HepG2 (cell line): ENCODE results near the gene SDR39U1. TPM values are rescaled to one million over a fixed set of nuclear protein-coding genes. Genes with fewer than 3 reads are reported as not detected.

ENCODE experiments used
- ATF3 ChIP-seq: sonication (generic); formaldehyde crosslinking; IDR thresholded peaks from 2 replicates; pipeline ENCODE4 v1.4.0; 2020; ENCODE audit warnings: missing genetic modification reagents
- BRCA1 ChIP-seq: sonication (generic); formaldehyde crosslinking; IDR thresholded peaks from 2 replicates; pipeline ENCODE4 v1.4.0; 2020; ENCODE audit warnings: missing genetic modification reagents
- CAMTA2 ChIP-seq: sonication (generic); formaldehyde crosslinking; IDR thresholded peaks from 2 replicates; pipeline ENCODE4 v1.4.0; 2020; ENCODE audit warnings: mild to moderate bottlenecking, missing genetic modification reagents, borderline replicate concordance
- EEA1 ChIP-seq: sonication (generic); formaldehyde crosslinking; IDR thresholded peaks from 2 replicates; pipeline ENCODE4 v1.5.1; 2020; ENCODE audit warnings: mild to moderate bottlenecking, missing genetic modification reagents, borderline replicate concordance
- ETV5 ChIP-seq: IDR thresholded peaks from 2 replicates; pipeline ENCODE4 v1.6.1; 2018; ENCODE audit warnings: missing biosample characterization, missing genetic modification reagents, inconsistent platforms, borderline replicate concordance
- HNF4A ChIP-seq: sonication (generic); formaldehyde crosslinking; IDR thresholded peaks from 2 replicates; pipeline ENCODE4 v1.4.0; 2020; ENCODE audit warnings: missing genetic modification reagents
- JUN ChIP-seq: sonication (generic); formaldehyde crosslinking; IDR thresholded peaks from 2 replicates; pipeline ENCODE4 v1.4.0; 2020; ENCODE audit warnings: mild to moderate bottlenecking, missing genetic modification reagents
- MATR3 ChIP-seq: sonication (generic); formaldehyde crosslinking; IDR thresholded peaks from 2 replicates; pipeline ENCODE4 v1.4.0; 2020; ENCODE audit warnings: missing genetic modification reagents
- NR3C1 ChIP-seq: sonication (generic); formaldehyde crosslinking; IDR thresholded peaks from 2 replicates; pipeline ENCODE4 v1.4.0; 2020; ENCODE audit warnings: missing genetic modification reagents
- PITX1 ChIP-seq: sonication (generic); formaldehyde crosslinking; IDR thresholded peaks from 2 replicates; pipeline ENCODE4 v1.5.1; 2020; ENCODE audit warnings: mild to moderate bottlenecking, missing genetic modification reagents
- RARG ChIP-seq: sonication (generic); formaldehyde crosslinking; IDR thresholded peaks from 2 replicates; pipeline ENCODE4 v1.4.0; 2020; ENCODE audit warnings: low read depth, mild to moderate bottlenecking, missing genetic modification reagents
- RBFOX2 ChIP-seq: fragments of 200-400 bp; formaldehyde crosslinking; IDR thresholded peaks from 2 replicates; pipeline ENCODE4 v1.6.1; 2017; ENCODE audit warnings: low read depth, mild to moderate bottlenecking, low read length
- THYN1 ChIP-seq: sonication (generic); formaldehyde crosslinking; IDR thresholded peaks from 2 replicates; pipeline ENCODE4 v1.8.1; 2023; ENCODE audit warnings: low read depth, mild to moderate bottlenecking, moderate library complexity, missing genetic modification reagents, borderline replicate concordance
- ZBTB1 ChIP-seq: sonication (generic); formaldehyde crosslinking; IDR thresholded peaks from 2 replicates; pipeline ENCODE4 v1.4.0; 2020; ENCODE audit warnings: missing genetic modification reagents, borderline replicate concordance
- ZC3H4 ChIP-seq: sonication (generic); formaldehyde crosslinking; IDR thresholded peaks from 2 replicates; pipeline ENCODE4 v1.4.0; 2020; ENCODE audit warnings: missing genetic modification reagents, borderline replicate concordance
- ZNF101 ChIP-seq: sonication (generic); formaldehyde crosslinking; IDR thresholded peaks from 2 replicates; pipeline ENCODE4 v1.4.0; 2020; ENCODE audit warnings: mild to moderate bottlenecking, low read depth, missing genetic modification reagents, borderline replicate concordance
- ZNF136 ChIP-seq: sonication (generic); formaldehyde crosslinking; IDR thresholded peaks from 2 replicates; pipeline ENCODE4 v1.8.1; 2022; ENCODE audit warnings: low read depth, mild to moderate bottlenecking, moderate library complexity, missing genetic modification reagents
- ZNF225 ChIP-seq: sonication (generic); formaldehyde crosslinking; IDR thresholded peaks from 2 replicates; pipeline ENCODE4 v1.4.0; 2020; ENCODE audit warnings: mild to moderate bottlenecking, missing genetic modification reagents
- ZNF263 ChIP-seq: sonication (generic); formaldehyde crosslinking; IDR thresholded peaks from 2 replicates; pipeline ENCODE4 v1.4.0; 2020; ENCODE audit warnings: missing genetic modification reagents
- ZNF282 ChIP-seq: fragments of 450-650 bp; IDR thresholded peaks from 2 replicates; pipeline ENCODE4 v1.6.1; 2018; ENCODE audit not compliant: partially characterized antibody
- ZNF441 ChIP-seq: sonication (generic); formaldehyde crosslinking; IDR thresholded peaks from 2 replicates; pipeline ENCODE4 v1.7.0; 2021; ENCODE audit warnings: missing genetic modification reagents, borderline replicate concordance
- ZNF724P ChIP-seq: sonication (generic); formaldehyde crosslinking; IDR thresholded peaks from 2 replicates; pipeline ENCODE4 v1.8.0; 2022; ENCODE audit warnings: missing genetic modification reagents, borderline replicate concordance
- ZNF761 ChIP-seq: sonication (generic); formaldehyde crosslinking; conservative IDR thresholded peaks from 2 replicates; pipeline ENCODE4 v1.4.0; 2020; ENCODE audit warnings: mild to moderate bottlenecking, missing genetic modification reagents
- ZNF850 ChIP-seq: sonication (generic); formaldehyde crosslinking; conservative IDR thresholded peaks from 2 replicates; pipeline ENCODE4 v1.9.0; 2021; ENCODE audit warnings: mild to moderate bottlenecking, missing genetic modification reagents
- ZSCAN29 ChIP-seq: sonication (generic); formaldehyde crosslinking; conservative IDR thresholded peaks from 2 replicates; pipeline ENCODE4 v1.4.0; 2020; ENCODE audit warnings: mild to moderate bottlenecking, missing genetic modification reagents
- polyA plus RNA-seq, 8 experiments: library from polyadenylated mRNA; depleted of rRNA in 3 of 8; stranded (reverse) in 7 of 8; unstranded in 1 of 8; fragments of >200 nt; fragmentation: Illumina TruSeq in 4 of 8; extraction: Trizol in 4 of 8; gene quantifications; 2 replicates each; pipeline versions ENCODE4 v1.2.1 to v1.2.3, GENCODE V29; 2011 to 2016; ENCODE audit warnings: low read depth in 4 of 8, missing spikeins in 1 of 8, mixed read lengths in 1 of 8; ENCODE audit not compliant: insufficient read depth in 1 of 8
- total RNA-seq, 5 experiments: library from RNA; depleted of rRNA; stranded (reverse); fragments of >200 nt; fragmentation: Illumina TruSeq; extraction: Trizol; gene quantifications; 2 replicates each; pipeline ENCODE4 v1.2.3, GENCODE V29; 2016; ENCODE audit warnings: low read depth in 1 of 5
- TF ChIP-seq, protein P1 (sequence below): sonication (generic); formaldehyde crosslinking; IDR thresholded peaks from 2 replicates; pipeline ENCODE4 v1.5.1; 2020; ENCODE audit warnings: missing genetic modification reagents, mild to moderate bottlenecking, borderline replicate concordance
- TF ChIP-seq, protein P2 (sequence below): sonication (generic); formaldehyde crosslinking; IDR thresholded peaks from 2 replicates; pipeline ENCODE4 v1.9.0; 2021; ENCODE audit warnings: missing genetic modification reagents, borderline replicate concordance
- TF ChIP-seq, protein P3 (sequence below): sonication (generic); formaldehyde crosslinking; IDR thresholded peaks from 2 replicates; pipeline ENCODE4 v1.8.1; 2023; ENCODE audit warnings: mild to moderate bottlenecking, inconsistent platforms, moderate library complexity, missing genetic modification reagents, borderline replicate concordance

The SDR39U1 gene
- total and polyA plus RNA-seq, 2 of the 13 experiments (the other 11 are each of a cell fraction or from before 2014, with no cell fraction given) = 34.4 to 129 TPM

DNA sequence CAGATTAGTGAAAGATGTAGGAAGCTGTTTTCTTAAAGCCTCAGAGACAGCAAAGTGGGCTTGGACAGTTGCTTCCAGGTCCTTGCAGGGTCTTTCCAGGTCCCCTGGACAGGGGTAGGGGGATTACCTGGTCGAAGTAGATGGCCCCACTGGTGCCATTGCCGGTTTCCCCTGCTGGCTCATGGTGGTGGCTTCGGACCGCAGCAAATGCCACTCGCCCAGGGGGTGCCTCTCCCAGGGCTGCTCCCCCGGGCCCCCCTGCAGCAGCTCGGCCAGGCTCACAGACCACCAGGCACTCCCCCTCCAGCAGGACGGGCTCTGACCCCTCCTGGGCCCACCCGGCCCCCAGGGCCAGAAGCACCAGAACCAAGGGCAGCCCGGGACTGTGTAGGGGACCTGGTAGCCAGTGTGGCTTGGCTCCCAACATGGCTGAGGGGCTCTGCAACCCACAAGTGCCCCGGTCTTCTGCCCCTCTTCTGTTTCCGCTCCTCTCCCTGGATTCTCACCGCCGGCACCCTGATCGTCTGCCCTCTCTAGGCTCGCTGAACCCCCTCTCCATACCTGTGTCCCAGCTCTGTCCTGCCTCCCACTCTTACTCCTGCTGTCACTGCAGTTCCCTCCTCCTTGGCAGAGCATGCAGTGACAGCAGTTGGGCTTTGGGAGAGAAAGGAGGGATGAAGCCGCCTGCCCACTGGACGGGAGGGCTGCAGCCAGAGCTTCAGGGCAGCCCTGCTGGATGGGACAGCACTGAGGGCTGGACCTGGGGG lies 13.8 kb downstream of the SDR39U1 start (continued):
- peak; percentile 14; the same call in 1 of the 2 replicates for TF ChIP-seq ETV5 (CRISPR knock-in tag)
- no peak for TF ChIP-seq ZNF136 (CRISPR knock-in tag)
- 0 out of 2 replicates have a peak, but pooled peaks have one; percentile 7 for TF ChIP-seq ZNF101 (CRISPR knock-in tag)
- peak; percentile 88; the same call in 1 of the 2 replicates for TF ChIP-seq ZC3H4
- no peak for TF ChIP-seq ZBTB1
- TF ChIP-seq, protein P1, sequence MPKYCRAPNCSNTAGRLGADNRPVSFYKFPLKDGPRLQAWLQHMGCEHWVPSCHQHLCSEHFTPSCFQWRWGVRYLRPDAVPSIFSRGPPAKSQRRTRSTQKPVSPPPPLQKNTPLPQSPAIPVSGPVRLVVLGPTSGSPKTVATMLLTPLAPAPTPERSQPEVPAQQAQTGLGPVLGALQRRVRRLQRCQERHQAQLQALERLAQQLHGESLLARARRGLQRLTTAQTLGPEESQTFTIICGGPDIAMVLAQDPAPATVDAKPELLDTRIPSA (CRISPR knock-in tag) = no peak
- TF ChIP-seq, protein P2, sequence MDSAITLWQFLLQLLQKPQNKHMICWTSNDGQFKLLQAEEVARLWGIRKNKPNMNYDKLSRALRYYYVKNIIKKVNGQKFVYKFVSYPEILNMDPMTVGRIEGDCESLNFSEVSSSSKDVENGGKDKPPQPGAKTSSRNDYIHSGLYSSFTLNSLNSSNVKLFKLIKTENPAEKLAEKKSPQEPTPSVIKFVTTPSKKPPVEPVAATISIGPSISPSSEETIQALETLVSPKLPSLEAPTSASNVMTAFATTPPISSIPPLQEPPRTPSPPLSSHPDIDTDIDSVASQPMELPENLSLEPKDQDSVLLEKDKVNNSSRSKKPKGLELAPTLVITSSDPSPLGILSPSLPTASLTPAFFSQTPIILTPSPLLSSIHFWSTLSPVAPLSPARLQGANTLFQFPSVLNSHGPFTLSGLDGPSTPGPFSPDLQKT (CRISPR knock-in tag) = no peak
- 0 out of 2 replicates have a peak, but pooled peaks have one; percentile 11 for TF ChIP-seq ATF3 (CRISPR knock-in tag)
- 0 out of 2 replicates have a peak, but pooled peaks have one; percentile 19 for TF ChIP-seq ZNF761 (CRISPR knock-in tag)
- no peak for TF ChIP-seq HNF4A (CRISPR knock-in tag)
- no peak for TF ChIP-seq ZNF263
- TF ChIP-seq ZNF282 = no peak
- 0 out of 2 replicates have a peak, but pooled peaks have one; percentile 24 for TF ChIP-seq EEA1
- no peak for TF ChIP-seq MATR3
- TF ChIP-seq, protein P3, sequence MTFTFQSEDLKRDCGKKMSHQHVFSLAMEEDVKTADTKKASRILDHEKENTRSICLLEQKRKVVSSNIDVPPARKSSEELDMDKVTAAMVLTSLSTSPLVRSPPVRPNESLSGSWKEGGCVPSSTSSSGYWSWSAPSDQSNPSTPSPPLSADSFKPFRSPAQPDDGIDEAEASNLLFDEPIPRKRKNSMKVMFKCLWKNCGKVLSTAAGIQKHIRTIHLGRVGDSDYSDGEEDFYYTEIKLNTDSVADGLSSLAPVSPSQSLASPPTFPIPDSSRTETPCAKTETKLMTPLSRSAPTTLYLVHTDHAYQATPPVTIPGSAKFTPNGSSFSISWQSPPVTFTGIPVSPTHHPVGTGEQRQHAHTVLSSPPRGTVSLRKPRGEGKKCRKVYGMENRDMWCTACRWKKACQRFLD (CRISPR knock-in tag) = no peak
- no peak for TF ChIP-seq JUN (CRISPR knock-in tag)
- TF ChIP-seq NR3C1 (CRISPR knock-in tag) = no peak
- 0 out of 2 replicates have a peak, but pooled peaks have one; percentile 80 for TF ChIP-seq CAMTA2 (CRISPR knock-in tag)
- TF ChIP-seq ZNF850 = no peak
- no peak for TF ChIP-seq BRCA1 (CRISPR knock-in tag)
- TF ChIP-seq ZNF441 (CRISPR knock-in tag) = no peak
- TF ChIP-seq RBFOX2 = no peak
- TF ChIP-seq ZSCAN29 (CRISPR knock-in tag) = no peak
- 0 out of 2 replicates have a peak, but pooled peaks have one; percentile 13 for TF ChIP-seq PITX1
- no peak for TF ChIP-seq THYN1
- 0 out of 2 replicates have a peak, but pooled peaks have one; percentile 7 for TF ChIP-seq ZNF225 (CRISPR knock-in tag)
- TF ChIP-seq RARG (CRISPR knock-in tag) = 0 out of 2 replicates have a peak, but pooled peaks have one; percentile 35
- no peak for TF ChIP-seq ZNF724P
